B cell (primary cell): ENCODE measurements around the gene SAMD7. TPM values are rescaled to one million over a fixed set of nuclear protein-coding genes. Genes with fewer than 3 reads are reported as not detected.

Experiments
- ATAC-seq: fragments of 200-7000 bp; cut with Tn5 transposase; one replicate; pipeline ENCODE4 v1.10.0; 2021; ENCODE audit warnings: low read depth, mild to moderate bottlenecking, moderate number of reproducible peaks, moderate library complexity
- CTCF ChIA-PET: fragments of 350-600 bp; sonication (Branson Sonifier 250); formaldehyde crosslinking; loops from one replicate; lab custom pipeline; 2021; ENCODE audit warnings: antibody characterized with exemption, inconsistent platforms; lab: Charles Lee
- POLR2A ChIA-PET: fragments of 350-600 bp; sonication (Branson Sonifier 250); formaldehyde crosslinking; loops from one replicate; lab custom pipeline; 2021; ENCODE audit warnings: antibody characterized with exemption; lab: Charles Lee
- DNase-seq: peaks from one replicate; pipeline ENCODE4 v3.0.0; 2013
- H2AFZ ChIP-seq: 2 replicates; pipeline ENCODE4 v1.6.1; 2012; ENCODE audit warnings: mild to moderate bottlenecking, low read depth, low read length; ENCODE audit not compliant: insufficient read depth, poor library complexity, severe bottlenecking
- H3K27ac ChIP-seq, 2 donors: 1 replicate in 1 of 2; 2 replicates in 1 of 2; pipeline ENCODE4 v1.5.1; 2012 to 2013; ENCODE audit warnings: low read length in 2 of 2, mild to moderate bottlenecking in 2 of 2, moderate library complexity in 1 of 2
- H3K27me3 ChIP-seq, 4 experiments: fragments of 200-600 bp in 1 of 4; sonication (generic) in 1 of 4; replicated peaks in 1 of 4; 1 replicate in 2 of 4; 2 replicates in 2 of 4; pipeline versions ENCODE4 v1.6.1 to v1.7.0; 2013 to 2016; ENCODE audit warnings: low read length in 3 of 4, mild to moderate bottlenecking in 2 of 4, mixed read lengths in 1 of 4, moderate library complexity in 1 of 4; ENCODE audit not compliant: insufficient read depth in 4 of 4, control insufficient read depth in 3 of 4; ENCODE audit errors: control extremely low read depth in 1 of 4
- H3K36me3 ChIP-seq, 2 experiments: replicated peaks in 1 of 2; 1 replicate in 1 of 2; 2 replicates in 1 of 2; pipeline versions ENCODE4 v1.6.1 to v1.7.1; 2013; ENCODE audit warnings: low read length in 1 of 2; ENCODE audit not compliant: insufficient read depth in 2 of 2, control insufficient read depth in 1 of 2; ENCODE audit errors: control extremely low read depth in 1 of 2, extremely low read depth in 1 of 2
- H3K4me1 ChIP-seq, 2 donors: fragments of 200-600 bp in 1 of 2; sonication (generic) in 1 of 2; 1 replicate in 1 of 2; 2 replicates in 1 of 2; pipeline versions ENCODE4 v1.5.1 to v1.6.1; 2013 to 2017; ENCODE audit warnings: low read length in 2 of 2; ENCODE audit not compliant: control insufficient read depth in 2 of 2, insufficient read depth in 2 of 2
- H3K4me2 ChIP-seq: replicated peaks from 2 replicates; pipeline ENCODE3; 2012; ENCODE audit warnings: mild to moderate bottlenecking, low read depth, low read length; ENCODE audit not compliant: poor library complexity, severe bottlenecking
- H3K4me3 ChIP-seq, 5 experiments: fragments of 200-600 bp in 1 of 5; sonication (generic) in 1 of 5; 1 replicate in 3 of 5; 2 replicates in 2 of 5; pipeline versions ENCODE4 v1.5.1 to v1.7.0; 2011 to 2016; ENCODE audit warnings: low read length in 4 of 5, mild to moderate bottlenecking in 4 of 5, low read depth in 2 of 5, control low read depth in 1 of 5, moderate library complexity in 1 of 5; ENCODE audit not compliant: insufficient read depth in 1 of 5; ENCODE audit errors: control extremely low read depth in 1 of 5, extremely low read depth in 1 of 5
- H3K79me2 ChIP-seq: fragments of 200-600 bp; sonication (generic); one replicate; pipeline ENCODE4 v1.6.0; 2016; ENCODE audit warnings: low read length; ENCODE audit not compliant: control insufficient read depth, insufficient read depth
- H3K9ac ChIP-seq: fragments of 200-600 bp; sonication (generic); 2 replicates; pipeline ENCODE4 v1.6.1; 2017; ENCODE audit warnings: mild to moderate bottlenecking, low read length, moderate library complexity
- H3K9me3 ChIP-seq, 3 donors: one replicate each; pipeline versions ENCODE4 v1.6.1 to v1.7.1; 2013; ENCODE audit warnings: low read length in 2 of 3; ENCODE audit not compliant: control insufficient read depth in 2 of 3, insufficient read depth in 1 of 3; ENCODE audit errors: control extremely low read depth in 1 of 3
- H4K20me1 ChIP-seq: 2 replicates; pipeline ENCODE4 v1.6.0; 2012; ENCODE audit warnings: mild to moderate bottlenecking, low read length; ENCODE audit not compliant: insufficient read depth, control insufficient read depth, poor library complexity, severe bottlenecking
- H3K27ac Mint-ChIP-seq: one replicate; pipeline ENCODE4 v1.8.0; 2021; ENCODE audit warnings: mixed read lengths
- H3K27me3 Mint-ChIP-seq: one replicate; pipeline ENCODE4 v1.8.0; 2021; ENCODE audit warnings: mixed read lengths
- H3K4me1 Mint-ChIP-seq: one replicate; pipeline ENCODE4 v1.8.0; 2021; ENCODE audit warnings: mixed read lengths
- H3K4me3 Mint-ChIP-seq: one replicate; pipeline ENCODE4 v1.8.0; 2021; ENCODE audit warnings: mixed read lengths
- H3K9me3 Mint-ChIP-seq: one replicate; pipeline ENCODE4 v1.8.0; 2022; ENCODE audit warnings: mixed read lengths; ENCODE audit not compliant: insufficient read depth
- EZH2 ChIP-seq: IDR thresholded peaks from 2 replicates; pipeline ENCODE4 v1.6.1; 2012; ENCODE audit warnings: borderline replicate concordance, low read depth, mild to moderate bottlenecking, moderate library complexity, low read length; ENCODE audit not compliant: insufficient read depth, poor library complexity, severe bottlenecking
- WGBS: methylation state at CpG from one replicate; pipeline ENCODE4 v1.1.5; 2013; ENCODE audit warnings: missing lambda C conversion rate; ENCODE audit not compliant: insufficient coverage; 5-methylcytosine and 5-hydroxymethylcytosine counted together
- intact Hi-C: fragments of 100-400 bp; cut with micrococcal nuclease; formaldehyde crosslinking; loops from one replicate; pipeline ENCODE4 v1.10.0; 2022
- polyA plus RNA-seq: library from polyadenylated mRNA; depleted of rRNA; stranded (reverse); fragments of >200 nt; gene quantifications from 2 replicates; pipeline ENCODE4 v1.2.3, GENCODE V29; 2012
- total RNA-seq, 2 donors: library from RNA; stranded (reverse); fragments of 120-200 nt in 1 of 2; gene quantifications; 1 replicate in 1 of 2; 2 replicates in 1 of 2; pipeline versions ENCODE4 v1.2.3 to v1.2.4, GENCODE V29; 2013 to 2022
- TF ChIP-seq, protein P1 (sequence below): fragments of 200-600 bp; IDR thresholded peaks from one replicate; pipeline ENCODE4 v1.8.0; 2022; ENCODE audit warnings: antibody characterized with exemption, mild to moderate bottlenecking

The SAMD7 gene
- total and polyA plus RNA-seq, 2 donors (not counting 1 experiment from before 2014, with no cell fraction given): not detected

DNA sequence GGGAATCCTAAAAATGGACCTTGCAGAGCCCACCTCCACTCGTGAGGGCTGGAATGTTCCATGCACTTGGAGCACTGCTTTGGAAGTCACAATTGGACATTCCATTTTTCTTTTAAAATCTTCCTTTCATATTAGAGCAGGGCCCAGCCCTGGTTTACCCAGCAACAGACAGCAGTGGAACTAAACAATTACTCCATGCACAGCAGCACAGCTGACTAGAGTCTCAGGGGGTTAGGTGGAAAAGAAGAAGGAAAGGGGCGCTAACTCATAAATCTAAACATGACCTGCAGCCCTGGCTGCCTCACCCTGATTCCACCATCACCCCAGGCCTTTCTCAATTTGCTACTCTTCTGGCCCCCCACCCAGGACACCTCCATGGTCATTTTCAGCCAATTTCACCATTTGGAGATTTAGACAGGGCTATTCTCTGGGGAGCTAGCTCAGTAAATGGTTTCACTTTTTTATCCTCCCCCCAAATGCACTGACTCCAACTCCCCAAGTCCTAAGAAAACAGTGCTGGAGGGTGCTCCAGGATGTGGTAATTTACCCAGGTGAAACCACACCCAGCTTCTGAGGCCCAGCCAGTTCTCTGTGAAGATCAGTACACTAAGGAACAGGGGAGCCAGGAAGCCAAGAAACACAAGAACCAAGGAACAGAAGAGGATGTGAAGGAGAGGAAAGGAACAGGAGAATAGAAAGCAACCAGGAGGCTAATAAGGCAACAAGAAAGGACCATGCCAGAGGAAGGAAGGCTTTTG lies 40.1 kb upstream of the SAMD7 start:
- ATAC-seq (no peak), DNase-seq (no peak)
- peak overlapping the region in 1 of 2 donors; percentile 14 for H3K27ac ChIP-seq
- H3K27ac Mint-ChIP-seq: peak overlapping the region; percentile 15
- no peaks in the 10 kb centered on the region for H3K9me3 Mint-ChIP-seq
- peaks cover 19% of the 10 kb centered on the region for H3K4me1 Mint-ChIP-seq
- H3K36me3 ChIP-seq: no peaks in the 10 kb centered on the region
- H3K9ac ChIP-seq: no peak overlapping the region
- peak overlapping the region; percentile 25 for H2AFZ ChIP-seq
- H3K9me3 ChIP-seq: no peaks in the 10 kb centered on the region
- no peaks in the 10 kb centered on the region for H4K20me1 ChIP-seq
- no peaks in the 10 kb centered on the region for H3K27me3 ChIP-seq
- 83% methylated on average over 1 of the region's 2 CpGs for WGBS
- peak overlapping the region; percentile 18 for H3K4me2 ChIP-seq
- H3K4me1 ChIP-seq: peaks cover 10 to 13% of the 10 kb centered on the region in 2 donors
- CTCF ChIA-PET: interaction anchor here (0.6 to 2.0 kb wide), 2 partner anchors 9 to 497 kb away, joined by 3 to 6 read pairs; no protein-coding TSS in a partner anchor
- no peak for TF ChIP-seq EZH2
- H3K27me3 Mint-ChIP-seq: no peaks in the 10 kb centered on the region
- POLR2A ChIA-PET: interaction anchor here (0.6 kb wide), 1 partner anchor 18 kb away, joined by 3 read pairs; no protein-coding TSS in a partner anchor
- H3K79me2 ChIP-seq: no peaks in the 10 kb centered on the region
- intact Hi-C loops: no loop called here
- H3K4me3 Mint-ChIP-seq: no peak overlapping the region
- no peak overlapping the region for H3K4me3 ChIP-seq

DNA sequence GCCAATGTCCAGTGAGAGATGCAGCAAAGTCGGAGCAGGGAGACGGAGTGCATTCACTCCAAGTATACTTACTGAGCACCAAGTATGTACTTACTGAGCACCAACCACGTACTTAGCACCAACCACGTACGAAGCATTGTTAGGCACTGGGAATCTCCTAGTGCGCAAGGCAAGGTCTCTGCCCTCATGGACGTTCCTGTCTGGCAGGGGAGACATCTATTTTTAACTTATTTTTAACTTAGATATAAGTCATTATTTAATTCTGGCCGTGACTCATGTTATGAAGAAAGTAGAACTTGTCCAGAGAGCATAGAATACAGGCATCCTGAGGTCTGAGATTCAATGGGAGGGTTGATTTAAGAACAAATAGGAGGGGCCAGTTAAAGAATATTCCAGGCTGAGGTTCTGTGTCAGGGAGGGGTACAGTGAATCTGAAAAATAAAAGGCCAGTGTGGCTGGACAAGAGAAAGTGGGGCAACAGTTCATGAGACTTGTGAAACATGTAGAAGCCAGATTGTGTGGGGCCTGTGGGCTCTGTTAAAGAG lies 32.3 kb upstream of the SAMD7 start:
- DNase-seq (no peak), ATAC-seq (no peak)
- Mint-ChIP-seq H3K27ac (no peak overlapping the region), H3K9me3 (no peaks in the 10 kb centered on the region), H3K27me3 (no peaks in the 10 kb centered on the region), H3K4me1 (peaks cover 11% of the 10 kb centered on the region), H3K4me3 (no peak overlapping the region)
- Histone ChIP-seq H3K4me2 (no peak overlapping the region), H3K9ac (no peak overlapping the region), H3K4me1 (peaks cover 3 to 4% of the 10 kb centered on the region in 2 donors), H3K4me3 (no peak overlapping the region), H3K36me3 (no peaks in the 10 kb centered on the region), H3K79me2 (no peaks in the 10 kb centered on the region), H2AFZ (no peak overlapping the region), H3K27ac (no peak overlapping the region), H4K20me1 (no peaks in the 10 kb centered on the region), H3K9me3 (no peaks in the 10 kb centered on the region), H3K27me3 (no peaks in the 10 kb centered on the region)
- CTCF ChIA-PET: no interaction called here
- intact Hi-C loops: no loop called here
- TF ChIP-seq, protein P1, sequence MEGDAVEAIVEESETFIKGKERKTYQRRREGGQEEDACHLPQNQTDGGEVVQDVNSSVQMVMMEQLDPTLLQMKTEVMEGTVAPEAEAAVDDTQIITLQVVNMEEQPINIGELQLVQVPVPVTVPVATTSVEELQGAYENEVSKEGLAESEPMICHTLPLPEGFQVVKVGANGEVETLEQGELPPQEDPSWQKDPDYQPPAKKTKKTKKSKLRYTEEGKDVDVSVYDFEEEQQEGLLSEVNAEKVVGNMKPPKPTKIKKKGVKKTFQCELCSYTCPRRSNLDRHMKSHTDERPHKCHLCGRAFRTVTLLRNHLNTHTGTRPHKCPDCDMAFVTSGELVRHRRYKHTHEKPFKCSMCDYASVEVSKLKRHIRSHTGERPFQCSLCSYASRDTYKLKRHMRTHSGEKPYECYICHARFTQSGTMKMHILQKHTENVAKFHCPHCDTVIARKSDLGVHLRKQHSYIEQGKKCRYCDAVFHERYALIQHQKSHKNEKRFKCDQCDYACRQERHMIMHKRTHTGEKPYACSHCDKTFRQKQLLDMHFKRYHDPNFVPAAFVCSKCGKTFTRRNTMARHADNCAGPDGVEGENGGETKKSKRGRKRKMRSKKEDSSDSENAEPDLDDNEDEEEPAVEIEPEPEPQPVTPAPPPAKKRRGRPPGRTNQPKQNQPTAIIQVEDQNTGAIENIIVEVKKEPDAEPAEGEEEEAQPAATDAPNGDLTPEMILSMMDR: no peak
- no peak for TF ChIP-seq EZH2
- POLR2A ChIA-PET: no interaction called here
- 87% methylated on average over 5 of the region's 8 CpGs for WGBS
